Trophoblast cell (in vitro differentiated cells and primary cell): ENCODE data around the gene CYP4F22.
"Not testable (repeated sequence)": the region's sequence is repeated elsewhere in the genome, so short reads cannot be mapped to it uniquely, and the experiment has no call there.

Experiments used
- DNase-seq, 2 donors: peaks; one replicate each; pipeline ENCODE4 v3.0.0-alpha.2; 2016
- H2AFZ ChIP-seq: 2 replicates; pipeline ENCODE4 v1.6.1; 2013; ENCODE audit warnings: low read length, moderate library complexity, mild to moderate bottlenecking; ENCODE audit not compliant: insufficient read depth, poor library complexity
- H2AK5ac ChIP-seq: 2 replicates; pipeline ENCODE4 v1.6.1; 2013; ENCODE audit warnings: mild to moderate bottlenecking, low read length
- H2BK120ac ChIP-seq: 2 replicates; pipeline ENCODE4 v1.6.1; 2013; ENCODE audit warnings: low read length, mild to moderate bottlenecking, moderate library complexity; ENCODE audit not compliant: insufficient read depth, poor library complexity
- H2BK12ac ChIP-seq: 2 replicates; pipeline ENCODE4 v1.6.1; 2013; ENCODE audit warnings: mild to moderate bottlenecking, low read length, moderate library complexity
- H2BK5ac ChIP-seq: 2 replicates; pipeline ENCODE4 v1.6.1; 2013; ENCODE audit warnings: low read length, low read depth, moderate library complexity, mild to moderate bottlenecking; ENCODE audit not compliant: poor library complexity
- H3K14ac ChIP-seq: 2 replicates; pipeline ENCODE4 v1.6.1; 2013; ENCODE audit warnings: mild to moderate bottlenecking, low read length
- H3K18ac ChIP-seq: 2 replicates; pipeline ENCODE4 v1.6.1; 2013; ENCODE audit warnings: mild to moderate bottlenecking, low read length
- H3K23ac ChIP-seq: 2 replicates; pipeline ENCODE4 v1.6.1; 2013; ENCODE audit warnings: low read length
- H3K27ac ChIP-seq: 2 replicates; pipeline ENCODE4 v1.5.1; 2013; ENCODE audit warnings: low read depth, mild to moderate bottlenecking, inconsistent platforms, low read length, moderate library complexity
- H3K27me3 ChIP-seq: 2 replicates; pipeline ENCODE4 v1.6.1; 2013; ENCODE audit warnings: inconsistent platforms, mild to moderate bottlenecking, low read length, moderate library complexity; ENCODE audit not compliant: insufficient read depth
- H3K36me3 ChIP-seq, 2 experiments: 1 replicate in 1 of 2; 2 replicates in 1 of 2; pipeline ENCODE4 v1.6.1; 2013; ENCODE audit warnings: low read length in 2 of 2, mild to moderate bottlenecking in 2 of 2, moderate library complexity in 1 of 2; ENCODE audit not compliant: insufficient read depth in 2 of 2, control insufficient read depth in 1 of 2
- H3K4ac ChIP-seq: 2 replicates; pipeline ENCODE4 v1.6.1; 2013; ENCODE audit warnings: low read depth, mild to moderate bottlenecking, low read length, moderate library complexity
- H3K4me1 ChIP-seq, 2 experiments: 1 replicate in 1 of 2; 2 replicates in 1 of 2; pipeline ENCODE4 v1.6.1; 2013; ENCODE audit warnings: low read length in 2 of 2, mild to moderate bottlenecking in 2 of 2, moderate library complexity in 1 of 2; ENCODE audit not compliant: insufficient read depth in 2 of 2, control insufficient read depth in 1 of 2
- H3K4me2 ChIP-seq: 2 replicates; pipeline ENCODE4 v1.6.1; 2013; ENCODE audit warnings: inconsistent platforms, mild to moderate bottlenecking, low read length, moderate library complexity
- H3K4me3 ChIP-seq: 2 replicates; pipeline ENCODE4 v1.5.1; 2013; ENCODE audit warnings: mild to moderate bottlenecking, low read depth, low read length, inconsistent platforms
- H3K79me1 ChIP-seq: one replicate; pipeline ENCODE4 v1.6.1; 2013; ENCODE audit warnings: low read length
- H3K79me2 ChIP-seq: 2 replicates; pipeline ENCODE4 v1.6.1; 2013; ENCODE audit warnings: low read length, mild to moderate bottlenecking; ENCODE audit not compliant: control insufficient read depth, insufficient read depth, poor library complexity
- H3K9ac ChIP-seq: 2 replicates; pipeline ENCODE4 v1.6.1; 2013; ENCODE audit warnings: mild to moderate bottlenecking, low read length
- H3K9me3 ChIP-seq: 2 replicates; pipeline ENCODE4 v1.6.1; 2013; ENCODE audit warnings: low read depth, mild to moderate bottlenecking, control low read depth, inconsistent platforms, low read length; ENCODE audit not compliant: insufficient read depth
- H4K12ac ChIP-seq: 2 replicates; pipeline ENCODE4 v1.6.1; 2013; ENCODE audit warnings: low read depth, mild to moderate bottlenecking, low read length, moderate library complexity
- H4K8ac ChIP-seq: 2 replicates; pipeline ENCODE4 v1.6.1; 2013; ENCODE audit warnings: low read depth, mild to moderate bottlenecking, low read length, moderate library complexity
- H4K91ac ChIP-seq: one replicate; pipeline ENCODE4 v1.6.1; 2013; ENCODE audit warnings: low read depth, mild to moderate bottlenecking, low read length, moderate library complexity
- WGBS: extraction: QIAGEN DNeasy Blood & Tissue Kit; methylation state at CpG from one replicate; pipeline ENCODE4 v1.1.7; 2013; ENCODE audit warnings: missing lambda C conversion rate; ENCODE audit not compliant: insufficient read length, insufficient coverage; ENCODE audit errors: extremely low coverage; 5-methylcytosine and 5-hydroxymethylcytosine counted together

The CYP4F22 gene

DNA sequence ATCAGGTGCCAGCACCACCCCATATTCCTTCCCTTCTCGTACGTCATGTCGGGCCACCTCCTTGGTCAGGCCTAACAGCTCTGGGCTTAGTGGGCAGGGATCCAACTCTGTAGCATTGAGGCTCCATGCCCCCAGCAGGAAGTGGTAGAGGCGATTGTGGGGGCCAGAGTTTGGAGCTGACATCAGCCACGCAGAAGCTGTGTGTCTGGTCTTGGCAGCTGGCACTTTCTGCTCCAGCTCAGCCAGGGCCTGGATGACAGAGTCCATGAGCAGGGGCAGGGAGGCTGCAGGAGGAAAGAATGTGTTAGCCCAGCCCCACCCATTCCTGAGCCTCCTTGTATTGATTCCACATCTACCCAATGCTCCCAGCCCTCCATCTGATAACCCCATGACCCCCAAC is 32.0 kb upstream of the CYP4F22 start:
- no peak overlapping the region for H3K23ac ChIP-seq
- no peak overlapping the region for H3K18ac ChIP-seq
- no peak overlapping the region for H2AK5ac ChIP-seq
- H3K9me3 ChIP-seq: peaks cover 34% of the 10 kb centered on the region
- no peak overlapping the region for H4K91ac ChIP-seq
- H3K4me1 ChIP-seq: no peaks in the 10 kb centered on the region
- H3K9ac ChIP-seq: no peak overlapping the region
- DNase-seq: no peak
- no peaks in the 10 kb centered on the region for H3K79me2 ChIP-seq
- H3K79me1 ChIP-seq: no peaks in the 10 kb centered on the region
- no peak overlapping the region for H3K27ac ChIP-seq
- no CpG with 5 or more reads among the region's 5 CpGs for WGBS
- H2BK12ac ChIP-seq: no peak overlapping the region
- H3K4me3 ChIP-seq: no peak overlapping the region
- no peaks in the 10 kb centered on the region for H3K36me3 ChIP-seq
- no peak overlapping the region for H3K4ac ChIP-seq
- H4K12ac ChIP-seq: no peak overlapping the region
- H3K14ac ChIP-seq: no peak overlapping the region
- no peak overlapping the region for H2BK120ac ChIP-seq
- H2BK5ac ChIP-seq: no peak overlapping the region
- no peaks in the 10 kb centered on the region for H3K27me3 ChIP-seq
- H2AFZ ChIP-seq: no peak overlapping the region
- no peak overlapping the region for H3K4me2 ChIP-seq
- no peak overlapping the region for H4K8ac ChIP-seq

- no CpG with 5 or more reads among the region's 16 CpGs for WGBS
- no peak within 1 kb of the TSS for H2BK120ac ChIP-seq
These were observed 28.7 kb upstream of the CYP4F22 start, which contains the start of gene PGLYRP2 for GRCh38 chr19:15479391-15480345. Gene PGLYRP2, minus strand, starts transcription at chr19:15479501. Its CDS starts 130 bp downstream, at chr19:15479371.

GRCh38 chr19:15480996-15481395 is 27.3 kb upstream of the CYP4F22 start:
- WGBS: no CpG with 5 or more reads among the region's 7 CpGs
- not testable (repeated sequence) for H4K12ac ChIP-seq, H3K27me3 ChIP-seq, H3K79me2 ChIP-seq, H2AFZ ChIP-seq, H3K18ac ChIP-seq, H4K91ac ChIP-seq, H3K4me2 ChIP-seq, H4K8ac ChIP-seq, H2BK12ac ChIP-seq, H3K4me1 ChIP-seq, H3K27ac ChIP-seq, H3K79me1 ChIP-seq, H3K36me3 ChIP-seq, H2BK120ac ChIP-seq, DNase-seq, H3K4ac ChIP-seq, H2AK5ac ChIP-seq, H2BK5ac ChIP-seq, H3K23ac ChIP-seq, H3K4me3 ChIP-seq, H3K14ac ChIP-seq, H3K9ac ChIP-seq
- H3K9me3 ChIP-seq: peaks cover 30% of the 10 kb centered on the region

More at GRCh38 chr19:15479391-15480345, 28.7 kb upstream of the CYP4F22 start, which contains the start of gene PGLYRP2:
- H3K9me3 ChIP-seq: peaks cover 38% of the 10 kb centered on the region
- DNase-seq: no peak
- H3K23ac ChIP-seq: no peak within 1 kb of the TSS
- H3K4ac ChIP-seq: no peak within 1 kb of the TSS
- H3K4me2 ChIP-seq: no peak within 1 kb of the TSS
- no peak within 1 kb of the TSS for H4K12ac ChIP-seq
- H3K4me1 ChIP-seq: no peaks in the 10 kb centered on the region
- H3K9ac ChIP-seq: no peak within 1 kb of the TSS
- H3K4me3 ChIP-seq: no peak within 1 kb of the TSS
- H2AFZ ChIP-seq: no peak within 1 kb of the TSS
- no peaks in the 10 kb centered on the region for H3K36me3 ChIP-seq
- no peak within 1 kb of the TSS for H3K27ac ChIP-seq
- H3K14ac ChIP-seq: no peak within 1 kb of the TSS
- H4K91ac ChIP-seq: no peak within 1 kb of the TSS
- H3K18ac ChIP-seq: no peak within 1 kb of the TSS
- no peaks in the 10 kb centered on the region for H3K79me2 ChIP-seq
- H3K27me3 ChIP-seq: no peaks in the 10 kb centered on the region
- no peak within 1 kb of the TSS for H2BK12ac ChIP-seq
- H2BK5ac ChIP-seq: no peak within 1 kb of the TSS
- H3K79me1 ChIP-seq: no peaks in the 10 kb centered on the region
- H2AK5ac ChIP-seq: no peak within 1 kb of the TSS
- H4K8ac ChIP-seq: no peak within 1 kb of the TSS

GRCh38 chr19:15485768-15486167 is 22.6 kb upstream of the CYP4F22 start:
- not testable (repeated sequence) for H2BK12ac ChIP-seq, H3K27ac ChIP-seq, H2AFZ ChIP-seq, H2BK120ac ChIP-seq, H3K4me1 ChIP-seq, H4K12ac ChIP-seq, H3K79me2 ChIP-seq, H3K79me1 ChIP-seq, H3K14ac ChIP-seq, H3K4ac ChIP-seq, H3K4me2 ChIP-seq, H4K91ac ChIP-seq, H3K4me3 ChIP-seq, H3K23ac ChIP-seq, H3K18ac ChIP-seq, H4K8ac ChIP-seq, H3K9ac ChIP-seq, H3K36me3 ChIP-seq, H2AK5ac ChIP-seq, H3K27me3 ChIP-seq, H2BK5ac ChIP-seq
- no CpG with 5 or more reads among the region's 5 CpGs for WGBS
- peaks cover 11% of the 10 kb centered on the region for H3K9me3 ChIP-seq
- DNase-seq: peak; percentile 39 to 72
